ENCODE results near the gene CYTH1.

Gene CYTH1

DNA sequence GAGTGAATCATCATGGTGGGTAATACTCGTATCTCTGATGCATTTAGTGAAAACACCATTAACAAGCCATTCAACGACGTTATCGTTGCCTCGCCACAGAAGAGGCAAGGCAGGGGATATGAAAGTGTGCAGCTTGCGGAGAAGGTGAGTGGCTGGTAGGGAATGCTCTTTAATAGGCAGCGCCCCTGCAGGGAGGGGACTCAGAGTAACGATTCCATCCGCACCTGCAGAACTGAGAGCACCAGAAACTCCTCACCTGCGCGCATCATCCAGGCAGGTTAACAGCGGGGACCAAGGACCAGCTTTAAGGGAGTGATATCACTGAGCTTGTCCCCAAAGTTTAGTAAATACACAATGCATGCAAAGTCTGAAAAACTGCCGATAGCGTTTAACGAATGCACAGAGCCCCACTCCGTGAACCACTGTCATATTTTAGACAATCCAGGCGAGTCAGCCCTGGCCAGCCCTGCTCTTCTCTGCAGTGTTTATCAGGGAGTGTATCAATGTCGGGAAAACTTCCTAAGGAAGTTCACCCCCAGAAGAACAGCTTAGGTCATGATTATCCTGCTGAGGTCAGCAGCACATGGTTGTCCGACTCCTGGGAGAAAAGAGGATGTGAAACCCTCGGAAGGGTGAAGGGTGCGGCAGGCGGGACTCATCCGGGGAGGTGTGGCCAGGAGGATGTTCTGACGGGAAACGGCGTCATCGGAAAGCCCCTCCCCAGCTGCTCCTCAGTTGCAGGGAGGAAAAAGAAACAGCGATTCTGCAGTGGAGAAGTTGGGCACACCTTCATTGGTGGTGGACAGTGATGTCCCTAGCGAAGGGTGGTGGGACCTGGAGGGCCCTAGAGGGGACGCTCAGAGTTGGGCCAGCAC is 136.4 kb downstream of the CYTH1 start:
- DNase-seq (ENCODE audit: low spot score): peak; percentile 29

DNA sequence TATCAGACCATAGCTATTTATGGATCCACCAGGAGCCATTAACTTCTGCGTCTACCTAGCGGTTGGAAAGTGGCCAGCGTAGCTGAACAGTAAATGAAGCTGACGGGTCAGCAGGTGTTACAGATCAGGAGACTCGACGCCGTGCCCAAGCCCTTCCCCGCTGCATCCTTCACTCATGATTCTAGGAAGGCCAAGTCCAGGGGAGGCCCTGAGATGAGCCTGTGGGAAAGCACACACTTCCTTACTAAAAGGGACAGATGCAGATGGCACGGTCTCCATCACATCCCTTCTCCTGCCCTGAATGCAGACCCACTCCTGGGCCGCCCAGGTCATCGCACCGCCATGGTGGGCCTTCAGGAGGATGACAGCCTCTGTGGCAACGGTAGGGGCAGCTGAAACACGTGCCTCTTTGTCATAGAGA is 137.1 kb downstream of the CYTH1 start:
- DNase-seq (ENCODE audit: low spot score): no peak

DNA sequence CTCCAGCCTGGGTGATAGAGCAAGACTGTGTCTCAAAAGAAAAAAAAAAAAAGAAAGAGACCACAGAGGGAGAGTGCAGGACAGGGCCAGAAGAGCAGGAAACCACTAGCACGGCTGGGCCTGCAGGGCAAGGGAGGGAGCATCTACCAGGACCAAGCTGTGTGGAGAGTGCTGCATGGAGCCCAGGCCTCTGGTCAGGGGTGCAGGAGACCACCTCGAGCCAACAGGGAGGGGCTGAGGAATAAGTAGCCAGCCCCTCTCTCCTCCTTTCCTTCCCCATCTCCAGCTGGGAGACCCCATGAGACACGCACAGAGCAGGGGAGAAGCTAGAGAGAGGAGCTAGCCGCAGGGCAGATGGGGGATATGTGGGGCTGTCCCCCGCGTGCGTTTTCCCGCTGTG is 137.8 kb downstream of the CYTH1 start:
- DNase-seq (ENCODE audit: low spot score): no peak

DNA sequence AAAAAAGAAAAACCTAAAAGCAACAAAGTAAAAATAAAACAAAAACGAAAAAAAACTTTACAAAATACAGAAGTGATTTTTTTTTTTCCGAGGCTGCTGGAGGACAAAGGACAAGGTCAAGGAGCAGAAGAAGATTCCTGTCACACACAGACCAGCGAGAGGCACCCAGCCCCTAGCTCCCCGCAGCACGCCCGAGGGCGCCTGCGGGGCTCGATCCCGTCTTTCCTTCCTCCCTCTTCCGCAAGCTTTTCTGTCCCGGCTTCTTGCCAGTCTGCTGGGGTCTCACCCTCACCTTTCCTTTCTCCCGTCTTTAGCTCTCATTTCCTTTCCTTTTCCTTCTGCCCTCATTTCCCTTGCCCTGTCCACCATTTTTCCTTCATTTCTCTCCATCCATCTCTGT is 138.7 kb downstream of the CYTH1 start:
- no peak for DNase-seq (ENCODE audit: low spot score)

DNA sequence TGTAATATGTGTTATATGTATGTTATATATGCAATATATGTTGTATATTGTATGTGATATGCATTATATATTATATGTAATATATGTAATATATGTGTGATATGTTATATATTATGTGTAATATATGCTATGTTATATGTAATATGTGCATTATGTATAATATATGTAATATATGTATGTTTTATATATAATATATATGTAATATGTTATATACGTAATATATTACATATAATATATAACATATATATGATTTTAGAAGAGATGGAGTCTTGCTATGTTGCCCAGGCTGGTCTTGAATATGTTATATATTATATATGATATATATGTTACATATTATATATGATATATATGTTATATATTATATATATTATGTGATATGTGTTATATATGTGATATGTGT is 139.4 kb downstream of the CYTH1 start:
- no peak for DNase-seq (ENCODE audit: low spot score)

DNA sequence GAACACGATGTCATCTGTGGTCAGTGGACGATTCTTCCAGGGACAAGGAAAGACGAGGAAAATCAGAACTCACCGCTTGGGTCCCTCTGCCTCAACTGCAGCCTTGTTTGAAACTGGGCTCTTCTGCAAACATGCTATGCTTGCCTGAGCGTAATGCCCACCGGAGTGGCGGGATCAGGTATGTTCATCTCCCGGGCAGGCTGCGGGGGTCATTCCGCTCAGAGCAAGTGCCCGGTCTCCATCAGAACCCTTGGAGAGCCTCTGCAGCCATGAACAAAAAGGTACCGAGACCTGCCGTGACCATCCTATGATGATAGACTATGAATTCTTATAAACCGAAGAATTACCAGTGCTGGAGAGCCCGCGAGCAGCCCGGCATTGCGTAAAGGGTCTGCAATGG is 140.4 kb downstream of the CYTH1 start:
- no peak for DNase-seq (ENCODE audit: low spot score)

DNA sequence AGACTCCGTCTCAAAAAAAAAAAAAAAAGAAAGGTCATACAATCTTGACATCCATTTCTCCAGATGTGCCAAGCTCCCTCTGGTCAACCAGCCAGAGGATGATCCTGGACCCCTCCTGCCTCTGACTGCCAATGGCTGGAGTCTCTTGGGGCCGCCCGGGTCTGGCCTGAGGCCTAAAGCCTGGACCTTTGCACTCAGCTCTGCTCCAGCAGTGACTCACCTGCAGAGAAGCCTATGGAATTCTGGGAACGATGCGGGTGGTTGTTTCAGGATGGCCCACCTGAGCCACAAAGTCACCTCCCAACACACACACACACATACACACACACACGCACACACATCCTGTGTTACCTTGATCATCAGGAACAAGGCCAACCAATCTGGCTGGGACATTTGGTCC is 140.8 kb downstream of the CYTH1 start:
- DNase-seq (ENCODE audit: low spot score): no peak

DNA sequence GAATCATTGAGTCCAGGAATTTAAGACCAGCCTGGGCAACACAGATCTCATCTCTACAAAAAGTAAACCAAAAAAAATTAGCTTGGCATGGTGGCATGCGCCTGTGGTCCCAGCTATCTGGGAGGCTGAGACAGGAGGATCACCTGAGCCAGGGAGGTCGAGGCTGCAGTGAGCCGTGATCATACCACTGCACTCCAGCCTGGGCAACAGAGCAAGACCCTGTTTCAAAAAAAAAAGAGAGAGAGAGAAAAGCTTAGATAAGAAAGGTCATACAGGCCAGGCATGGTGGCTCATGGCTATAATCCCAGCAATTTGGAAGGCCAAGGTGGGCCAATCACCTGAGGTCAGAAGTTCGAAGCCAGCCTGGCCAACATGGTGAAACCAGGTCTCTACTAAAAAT is 141.4 kb downstream of the CYTH1 start:
- DNase-seq (ENCODE audit: low spot score): no peak

DNA sequence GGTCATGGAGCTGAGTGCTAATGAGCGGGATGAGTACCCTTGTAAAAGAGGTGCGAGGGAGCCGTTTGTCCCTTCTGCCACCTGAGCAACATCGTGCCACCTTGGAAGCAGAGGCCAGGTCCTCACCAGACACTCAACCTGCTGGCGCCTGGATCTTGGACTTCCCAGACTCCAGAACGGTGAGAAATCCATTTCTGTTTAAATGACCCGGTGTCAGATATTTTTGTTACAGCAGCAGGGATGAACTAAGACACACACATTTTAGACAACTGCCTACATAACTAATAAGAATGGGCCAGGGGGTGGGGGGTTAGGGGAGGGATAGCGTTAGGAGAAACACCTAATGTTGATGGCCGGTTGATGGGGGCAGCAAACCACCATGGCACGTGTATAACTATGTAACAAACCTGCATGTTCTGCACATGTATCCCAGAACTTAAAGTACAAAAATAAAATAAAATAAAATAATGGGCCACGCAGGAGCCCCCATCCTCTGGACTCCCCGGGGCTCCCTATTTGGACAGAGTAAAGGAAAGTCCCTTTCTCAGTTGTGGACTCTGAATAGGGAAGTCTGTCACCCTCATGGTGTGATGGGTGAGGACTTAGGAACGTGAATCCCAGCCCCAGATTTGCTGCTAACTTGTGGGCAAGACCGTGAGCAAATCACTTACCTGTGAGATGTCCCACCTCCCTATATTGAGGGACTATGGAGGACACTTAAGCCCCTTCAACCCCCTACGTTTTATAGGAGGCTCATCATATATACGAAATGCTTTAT is 144.2 kb downstream of the CYTH1 start:
- DNase-seq (ENCODE audit: low spot score): no peak

DNA sequence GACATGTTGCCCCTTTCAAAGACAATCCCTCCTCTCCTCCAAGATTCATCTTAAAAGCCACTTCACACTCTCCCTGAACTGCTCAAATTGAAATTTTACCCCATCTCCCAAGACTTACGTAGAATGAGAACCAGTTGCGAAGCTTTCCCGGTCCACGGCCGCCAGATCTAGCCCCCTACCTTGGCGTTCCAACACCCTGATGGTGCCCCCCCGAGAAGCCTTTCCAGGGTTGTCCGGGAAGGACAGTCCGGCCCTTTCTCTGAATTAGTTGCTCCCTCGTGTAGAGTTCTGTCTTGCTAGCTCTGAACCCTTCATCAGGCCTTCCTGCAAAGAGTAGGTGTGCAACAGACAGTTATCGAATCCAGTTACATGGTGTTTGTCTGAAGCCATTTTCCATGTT is 144.9 kb downstream of the CYTH1 start:
- no peak for DNase-seq (ENCODE audit: low spot score)

DNA sequence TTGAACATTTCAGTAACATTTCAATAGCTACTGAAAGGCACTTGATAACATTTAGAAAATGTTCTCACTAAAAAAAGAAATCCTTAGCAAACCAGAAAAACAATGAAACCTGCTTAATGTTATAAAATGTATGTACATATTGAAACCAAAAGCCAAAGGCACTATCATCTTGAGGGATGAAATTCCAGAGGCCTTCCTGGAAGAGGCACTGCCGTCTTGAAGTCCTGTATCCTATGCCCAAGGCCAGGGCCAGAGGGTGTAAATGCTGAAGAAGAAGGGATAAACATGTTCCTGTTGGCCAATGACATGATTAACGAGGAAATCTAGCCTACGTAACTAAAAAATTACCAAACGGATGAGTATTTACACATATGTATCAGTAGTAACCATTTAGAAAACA is 147.9 kb downstream of the CYTH1 start:
- no peak for DNase-seq (ENCODE audit: low spot score)

DNA sequence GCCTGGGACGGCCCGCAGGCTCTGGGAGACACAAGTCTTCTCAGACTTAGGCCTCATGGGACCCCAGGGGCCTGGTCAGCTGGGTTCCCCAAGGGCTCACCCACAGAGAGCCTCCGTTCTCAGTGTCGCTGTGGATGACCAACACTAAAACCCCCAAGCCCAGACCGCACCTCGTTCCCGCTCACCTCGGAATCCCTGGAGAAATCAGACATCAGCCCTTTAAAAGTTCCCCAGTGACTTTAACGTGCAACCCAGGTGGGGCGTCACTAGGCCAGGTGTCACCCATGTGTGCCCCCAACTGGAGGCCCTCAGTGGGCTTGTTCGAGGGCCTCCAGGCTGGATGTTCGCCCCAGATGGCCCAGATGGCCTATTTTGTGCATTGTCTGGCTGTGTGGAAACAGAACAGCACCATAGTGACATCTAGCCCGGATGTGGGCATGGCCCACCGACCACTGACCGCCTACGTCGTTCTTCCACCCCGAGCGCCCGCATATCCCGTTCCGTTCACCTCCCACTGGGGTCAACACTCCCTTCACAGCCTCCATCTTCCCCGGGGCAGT is 152.6 kb downstream of the CYTH1 start:
- no peak for DNase-seq (ENCODE audit: low spot score)

DNA sequence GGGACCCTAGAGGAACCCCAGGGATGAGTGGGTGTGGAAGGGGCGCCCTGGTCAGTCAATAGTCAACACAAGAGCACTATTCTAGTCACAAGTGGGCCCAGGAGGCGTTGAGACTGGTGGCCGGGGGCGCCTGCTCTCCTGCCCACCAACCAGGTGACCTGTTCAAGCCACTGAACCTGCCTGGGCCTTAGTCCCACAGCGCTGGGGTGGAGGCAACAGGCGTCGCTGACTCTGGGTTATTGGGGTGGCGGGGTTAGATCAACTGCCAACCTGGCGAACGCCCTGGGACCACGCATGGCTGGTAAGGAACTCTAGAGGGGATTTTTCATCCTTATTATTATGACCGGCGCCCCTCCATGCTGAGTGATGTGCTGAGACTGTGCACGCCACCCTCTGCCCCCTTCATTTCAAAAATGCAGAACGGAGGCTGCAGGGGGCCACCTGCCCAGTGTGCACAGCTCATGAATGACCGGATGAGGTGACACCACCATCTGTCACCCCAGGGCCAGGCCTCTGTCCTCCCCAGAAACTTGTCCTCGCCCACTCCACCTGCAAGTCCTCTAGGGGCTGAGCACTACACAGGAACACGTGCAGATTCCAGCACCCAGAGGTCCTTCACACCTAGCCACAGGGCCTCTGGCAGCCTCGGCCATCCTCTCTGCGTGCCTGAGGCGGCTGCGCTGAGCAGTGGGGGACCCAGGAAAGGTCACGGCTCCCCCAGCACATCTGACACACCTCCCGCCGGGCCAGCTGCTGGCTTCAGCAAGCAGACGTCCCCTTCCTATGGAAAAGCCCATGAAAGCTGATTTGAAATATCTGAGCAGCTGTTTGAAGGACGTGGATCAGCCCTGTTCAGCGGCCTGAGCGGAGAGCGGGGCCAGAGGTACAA is 153.3 kb downstream of the CYTH1 start:
- DNase-seq (ENCODE audit: low spot score): no peak

DNA sequence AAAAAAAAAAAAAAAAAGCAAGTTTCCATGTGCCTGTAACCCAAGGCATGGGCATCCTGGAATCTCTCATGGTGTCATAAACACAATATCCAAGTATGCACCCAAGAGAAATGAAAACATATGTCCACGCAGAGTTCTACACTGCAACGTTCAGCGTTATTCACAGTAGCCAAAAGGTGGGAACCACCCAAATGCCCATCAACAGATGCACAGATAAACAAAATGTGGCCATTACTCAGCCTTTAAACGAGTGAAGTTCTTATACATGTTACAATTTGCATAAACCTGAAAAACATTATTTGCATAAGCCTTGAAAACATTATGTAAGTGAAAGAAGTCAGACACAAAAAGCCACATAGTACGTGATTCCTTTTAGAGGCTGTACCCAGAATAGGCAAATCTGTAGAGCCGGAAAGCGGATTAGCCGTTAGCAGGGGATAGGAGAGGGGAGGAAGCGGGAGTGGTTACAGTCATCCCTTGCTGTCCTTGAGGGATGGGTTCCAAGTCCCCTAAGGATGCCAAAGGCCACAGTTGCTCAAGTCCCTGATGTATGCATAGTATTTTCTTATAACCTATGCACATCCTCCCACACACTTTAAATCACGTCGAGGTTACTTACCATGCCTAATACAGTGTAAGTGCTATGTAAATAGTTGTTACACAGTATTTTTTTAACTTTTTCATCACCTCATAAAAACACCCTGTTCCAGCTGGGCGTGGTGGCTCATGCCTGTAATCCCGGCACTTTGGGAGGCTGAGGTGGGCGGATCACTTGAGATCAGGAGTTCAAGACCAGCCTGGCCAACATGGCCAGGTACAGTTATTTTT is 157.5 kb downstream of the CYTH1 start:
- DNase-seq (ENCODE audit: low spot score): no peak

Data from AG08395 (cell line).